NCI-H128 (cell line): ENCODE measurements around the gene PRC1.
A peak's percentile ranks its signal among the peaks of the same experiment; 100 is the strongest.

ENCODE experiments used
- DNase-seq: peaks from one replicate; lab custom pipeline; 2025; ENCODE audit not compliant: unreplicated experiment; lab: John Stamatoyannopoulos, UW

PRC1 gene

DNA sequence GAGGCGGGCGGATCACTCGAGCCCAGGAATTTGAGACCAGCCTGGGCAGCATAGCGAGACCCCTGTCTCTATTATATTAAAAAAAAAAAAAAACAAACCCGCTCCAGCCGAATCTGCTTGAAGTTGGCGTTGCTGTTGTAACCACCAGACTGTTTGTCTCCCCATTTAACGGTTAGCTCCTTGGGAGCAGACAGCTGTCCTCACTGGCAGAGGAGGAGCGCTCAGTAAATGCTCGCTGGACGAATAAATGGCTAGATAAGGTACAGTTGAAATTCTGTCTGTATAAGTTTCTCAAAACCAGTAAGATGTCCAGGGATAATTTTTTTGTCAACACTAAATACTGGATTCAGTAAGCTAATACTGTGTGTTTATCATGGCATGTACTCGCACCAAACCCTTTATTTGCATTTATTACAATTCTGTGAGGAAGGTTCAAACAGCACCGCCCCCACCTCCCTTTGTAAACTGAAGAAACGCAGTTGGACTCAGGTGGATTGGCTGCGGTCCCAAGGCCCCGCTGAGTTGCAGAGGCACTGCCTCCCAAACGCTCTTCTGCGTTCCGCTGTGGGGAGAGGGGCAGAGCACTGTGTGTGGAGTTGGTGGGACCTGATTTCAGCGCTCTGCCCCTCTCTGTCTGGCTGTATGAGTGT, 38.6 kb downstream of the PRC1 start:
- DNase-seq = no peak

DNA sequence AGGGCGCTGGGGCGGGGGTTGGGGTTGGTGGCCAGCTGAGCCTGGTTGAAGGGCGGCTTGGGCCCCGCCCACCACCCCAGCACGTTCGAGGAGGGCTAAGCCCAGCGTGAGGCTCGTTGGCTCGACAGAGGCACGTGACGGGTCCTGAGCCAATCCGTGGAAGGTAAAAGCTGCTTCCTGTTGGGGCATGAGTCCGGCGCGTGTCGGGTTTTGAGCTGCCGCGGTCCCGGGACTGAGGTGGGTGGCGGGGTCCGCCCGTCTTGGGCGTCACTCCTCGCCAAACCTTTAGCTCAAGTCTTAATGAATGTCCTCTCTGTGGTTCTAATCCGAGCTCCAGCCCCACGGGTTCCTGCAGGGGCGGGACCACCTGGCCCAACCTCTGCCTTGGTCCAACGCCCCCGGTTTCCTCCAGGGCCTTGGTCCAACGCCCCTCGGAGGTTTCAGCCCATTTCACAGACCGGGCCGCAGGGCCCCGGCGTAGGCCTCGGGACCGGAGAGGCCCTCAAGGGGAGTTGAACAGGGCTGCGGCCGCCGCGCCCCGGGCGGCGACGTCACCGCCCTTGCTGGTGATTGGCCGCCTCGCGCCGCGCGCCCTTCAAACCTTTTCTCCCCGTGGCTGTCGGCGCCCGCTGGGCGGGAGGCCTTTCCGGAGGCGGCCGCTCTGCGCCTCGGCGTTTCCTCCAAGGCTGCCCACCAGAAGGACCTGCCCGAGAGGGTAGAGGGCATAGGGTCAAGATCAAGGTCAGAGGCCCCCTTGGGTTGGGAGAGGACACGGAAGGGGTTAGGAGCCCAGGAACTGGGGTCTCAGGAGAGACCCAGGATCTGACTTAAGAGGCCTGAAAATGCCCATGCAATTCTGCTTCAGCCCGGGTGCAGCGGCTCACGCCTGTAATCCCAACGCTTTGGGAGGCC, 39.4 kb downstream of the PRC1 start, which contains the start of gene RCCD1:
Gene RCCD1, plus strand, starts transcription at position 173 of the 912 bp plus-strand sequence. CDS start 1,851 bp downstream, outside the sequence.
- no peak for DNase-seq

DNA sequence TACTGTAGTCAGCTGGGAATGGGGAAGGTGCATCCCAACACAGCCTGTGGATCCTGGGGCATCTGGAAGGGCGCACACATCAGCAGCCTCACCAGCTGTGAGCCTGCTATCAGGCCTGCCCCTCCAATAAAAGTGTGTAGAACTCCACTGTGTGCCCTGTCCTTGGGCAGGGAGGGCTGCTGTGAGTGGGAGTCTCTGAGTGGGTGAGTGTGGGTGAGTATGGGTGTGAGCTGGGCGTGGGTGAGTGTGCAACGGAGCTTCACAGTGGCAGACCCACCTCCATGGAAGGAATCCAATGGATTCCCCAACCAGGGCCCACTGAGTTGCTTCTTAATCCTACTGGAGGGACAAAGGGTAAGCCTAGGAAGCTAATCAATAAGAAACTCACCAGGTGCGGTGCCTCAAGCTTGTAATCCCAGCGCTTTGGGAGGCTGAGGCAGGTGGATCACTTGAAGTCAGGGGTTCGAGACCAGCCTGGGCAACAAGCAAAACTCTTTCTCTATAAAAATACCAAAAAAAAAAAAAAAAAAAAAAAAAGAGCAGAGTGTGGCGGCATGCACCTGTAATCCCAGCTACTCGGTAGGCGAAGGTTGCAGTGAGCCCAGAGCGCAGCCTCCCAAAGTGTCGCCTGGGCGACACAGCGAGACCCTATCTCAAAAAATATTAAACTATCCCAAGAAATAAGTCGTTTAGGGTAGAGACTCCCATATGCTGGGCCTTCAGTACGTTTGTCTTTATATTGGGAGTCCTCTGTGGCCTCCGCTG, 40.2 kb downstream of the PRC1 start:
- DNase-seq = no peak

DNA sequence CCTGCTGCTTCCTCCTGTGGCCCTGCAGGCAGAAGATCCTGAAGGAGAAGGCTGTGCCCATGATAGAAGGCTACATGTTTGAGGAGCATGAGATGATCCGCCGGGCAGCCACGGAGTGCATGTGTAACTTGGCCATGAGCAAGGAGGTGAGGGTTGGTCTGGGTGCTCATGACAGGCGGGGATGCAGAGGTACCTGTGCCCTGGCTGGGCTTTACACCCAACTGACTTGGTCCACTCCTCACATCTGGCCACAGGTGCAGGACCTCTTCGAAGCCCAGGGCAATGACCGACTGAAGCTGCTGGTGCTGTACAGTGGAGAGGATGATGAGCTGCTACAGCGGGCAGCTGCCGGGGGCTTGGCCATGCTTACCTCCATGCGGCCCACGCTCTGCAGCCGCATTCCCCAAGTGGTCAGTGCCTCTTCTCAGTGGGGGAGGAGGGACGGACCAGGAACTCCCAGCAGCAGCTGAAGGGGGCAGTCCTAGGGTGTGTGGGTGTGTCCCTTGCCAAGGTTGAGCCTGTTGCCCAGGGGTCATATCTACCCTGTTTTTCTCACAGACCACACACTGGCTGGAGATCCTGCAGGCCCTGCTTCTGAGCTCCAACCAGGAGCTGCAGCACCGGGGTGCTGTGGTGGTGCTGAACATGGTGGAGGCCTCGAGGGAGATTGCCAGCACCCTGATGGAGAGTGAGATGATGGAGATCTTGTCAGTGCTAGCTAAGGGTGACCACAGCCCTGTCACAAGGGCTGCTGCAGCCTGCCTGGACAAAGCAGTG, 41.2 kb downstream of the PRC1 start:
- DNase-seq = no peak

DNA sequence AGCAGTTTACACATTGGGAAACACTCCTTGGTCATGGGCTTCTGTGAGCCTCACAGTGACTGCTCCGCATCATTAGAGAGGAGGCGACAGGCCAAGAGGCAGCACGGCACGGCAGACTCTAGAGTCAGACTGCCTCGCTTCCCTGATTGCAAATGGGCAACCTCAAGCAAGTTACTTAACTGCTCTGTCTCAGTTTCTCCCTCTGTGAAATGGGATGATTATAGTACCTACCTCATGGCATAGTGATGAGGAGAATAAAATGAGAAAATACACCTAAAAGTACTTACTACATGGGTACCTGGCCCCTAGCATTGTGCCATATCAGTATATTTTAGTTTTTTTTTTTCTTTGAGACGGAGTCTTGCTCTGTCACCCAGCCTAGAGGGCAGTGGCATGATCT, 43.7 kb downstream of the PRC1 start:
- no peak for DNase-seq

DNA sequence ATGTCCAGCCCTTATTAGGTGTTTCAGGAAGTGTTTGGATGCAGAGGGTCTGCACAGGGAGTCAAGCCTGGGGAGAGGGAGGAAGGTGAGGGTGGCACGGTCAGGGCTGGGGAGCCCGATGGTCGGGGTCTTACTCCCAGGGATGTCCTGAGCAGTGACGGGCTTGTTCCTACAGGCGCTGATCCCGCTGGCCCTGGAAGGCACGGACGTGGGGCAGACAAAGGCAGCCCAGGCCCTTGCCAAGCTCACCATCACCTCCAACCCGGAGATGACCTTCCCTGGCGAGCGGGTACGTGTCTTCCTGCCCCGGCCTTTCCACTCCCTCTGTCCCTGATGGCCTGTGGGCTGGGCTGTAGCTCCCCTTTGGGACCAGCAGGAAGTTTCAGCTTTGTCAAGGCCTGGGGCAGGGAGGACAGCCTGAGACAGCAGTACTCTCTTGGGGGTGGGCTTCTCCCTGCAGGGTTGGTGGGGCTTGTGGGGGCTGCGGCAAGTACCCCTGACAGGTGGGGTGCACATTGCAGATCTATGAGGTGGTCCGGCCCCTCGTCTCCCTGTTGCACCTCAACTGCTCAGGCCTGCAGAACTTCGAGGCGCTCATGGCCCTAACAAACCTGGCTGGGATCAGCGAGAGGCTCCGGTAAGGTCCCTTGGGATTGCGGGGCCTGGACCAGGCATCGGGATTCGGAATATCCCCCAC, 44.2 kb downstream of the PRC1 start:
- DNase-seq = no peak

DNA sequence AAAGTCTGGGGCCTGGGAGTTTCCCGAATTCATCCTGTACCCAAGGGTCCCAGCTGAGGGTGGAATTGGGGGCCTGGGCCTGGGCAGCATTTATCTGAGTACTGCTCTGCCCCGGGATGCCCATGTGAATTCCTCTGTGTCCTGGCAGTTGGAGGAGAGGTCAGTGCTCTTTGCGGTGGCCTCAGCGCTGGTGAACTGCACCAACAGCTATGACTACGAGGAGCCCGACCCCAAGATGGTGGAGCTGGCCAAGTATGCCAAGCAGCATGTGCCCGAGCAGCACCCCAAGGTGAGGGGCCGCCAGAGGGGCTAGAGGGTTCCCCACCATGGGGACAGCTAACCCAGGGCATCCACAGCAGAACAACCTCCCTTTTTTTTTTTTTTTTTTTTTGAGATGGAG, 45.8 kb downstream of the PRC1 start:
- no peak for DNase-seq

DNA sequence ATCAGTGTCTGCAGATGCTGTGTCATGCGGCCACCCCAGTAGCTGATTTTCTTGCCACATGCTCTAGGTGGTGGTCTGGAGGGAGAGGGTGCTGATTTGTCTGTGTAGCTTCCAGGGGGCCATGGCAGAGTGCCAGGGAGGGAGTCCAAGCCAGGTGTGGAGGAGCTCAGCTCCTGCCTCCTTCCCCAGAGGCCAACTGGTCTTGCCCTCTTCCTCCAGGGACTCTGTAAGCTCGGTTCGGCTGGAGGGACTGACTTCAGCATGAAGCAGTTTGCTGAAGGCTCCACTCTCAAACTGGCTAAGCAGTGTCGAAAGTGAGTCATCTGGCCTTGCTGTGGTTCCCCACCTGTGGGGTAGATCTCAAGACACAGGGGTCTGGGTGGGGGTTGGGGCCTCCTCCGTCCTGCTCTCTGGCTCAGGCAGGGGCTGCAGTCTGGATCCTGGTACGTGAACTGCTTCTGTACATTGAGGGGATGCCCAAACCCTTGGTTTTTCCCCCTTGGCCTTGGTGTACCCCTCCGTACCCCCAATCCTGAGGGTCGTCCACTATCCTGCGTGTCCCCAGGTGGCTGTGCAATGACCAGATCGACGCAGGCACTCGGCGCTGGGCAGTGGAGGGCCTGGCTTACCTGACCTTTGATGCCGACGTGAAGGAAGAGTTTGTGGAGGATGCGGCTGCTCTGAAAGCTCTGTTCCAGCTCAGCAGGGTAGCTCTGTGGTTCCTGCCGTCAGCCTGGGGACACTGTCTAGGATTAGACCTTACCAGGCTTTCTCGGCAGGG, 46.6 kb downstream of the PRC1 start:
- DNase-seq = no peak

DNA sequence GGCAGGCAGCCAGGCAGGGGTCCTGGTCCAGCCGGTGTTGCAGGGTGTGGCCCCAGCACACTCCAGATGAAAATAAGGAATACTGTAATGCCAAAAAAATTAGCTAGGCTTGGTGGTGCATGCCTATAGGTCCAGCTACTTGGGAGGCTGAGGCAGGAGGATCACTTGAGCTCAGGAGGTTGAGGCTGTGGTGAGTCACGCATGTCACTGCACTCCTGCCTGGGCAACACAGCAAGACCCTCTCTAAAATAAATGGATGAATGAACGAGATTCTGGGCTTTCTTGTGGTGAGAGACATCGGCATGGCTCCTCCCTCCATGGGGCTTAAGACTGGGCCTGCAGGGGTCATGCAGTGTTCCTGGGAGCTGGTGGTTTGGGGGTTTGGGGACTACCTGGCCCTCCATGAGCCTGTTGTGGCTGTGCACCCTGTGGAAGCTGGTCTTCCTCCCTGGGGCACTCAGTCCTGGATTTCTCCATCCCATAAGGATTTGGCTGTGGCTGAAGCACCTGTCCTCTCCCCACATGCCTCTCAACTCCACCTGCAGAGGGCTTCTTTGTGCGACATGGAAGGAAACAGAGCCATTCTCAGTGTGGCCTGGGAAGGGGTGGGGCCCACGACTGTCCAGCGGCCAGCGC, 47.3 kb downstream of the PRC1 start:
- no peak for DNase-seq

DNA sequence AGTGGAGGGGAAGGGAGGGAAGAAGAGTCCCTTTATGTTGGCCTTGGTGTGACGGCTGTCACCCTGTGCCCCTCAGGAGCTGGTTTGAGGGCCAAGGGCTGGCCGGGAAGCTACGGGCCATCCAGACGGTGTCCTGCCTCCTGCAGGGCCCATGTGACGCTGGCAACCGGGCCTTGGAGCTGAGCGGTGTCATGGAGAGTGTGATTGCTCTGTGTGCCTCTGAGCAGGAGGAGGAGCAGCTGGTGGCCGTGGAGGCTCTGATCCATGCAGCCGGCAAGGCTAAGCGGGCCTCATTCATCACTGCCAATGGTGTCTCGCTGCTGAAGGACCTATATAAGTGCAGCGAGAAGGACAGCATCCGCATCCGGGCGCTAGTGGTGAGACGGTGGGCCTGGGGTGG, 47.8 kb downstream of the PRC1 start:
- no peak for DNase-seq

DNA sequence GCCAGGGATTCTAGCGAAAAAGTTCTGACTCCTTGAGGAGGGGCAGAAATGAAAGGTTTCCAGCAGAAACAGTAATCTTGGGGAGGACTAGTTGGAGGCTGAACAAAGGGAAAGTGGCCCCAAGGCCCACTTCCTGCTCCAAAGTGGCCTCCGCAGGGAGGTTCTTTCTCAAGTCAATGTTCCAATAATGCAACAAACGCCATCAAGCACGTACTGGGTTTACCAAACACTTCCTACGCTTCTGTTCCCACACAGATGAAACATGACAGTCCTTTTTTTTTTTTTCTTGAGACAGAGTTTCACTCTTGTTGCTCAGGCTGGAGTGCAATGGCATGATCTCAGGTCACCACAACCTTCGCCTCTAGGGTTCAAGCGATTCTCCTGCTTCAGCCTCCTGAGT, 49.2 kb downstream of the PRC1 start:
- DNase-seq = no peak

DNA sequence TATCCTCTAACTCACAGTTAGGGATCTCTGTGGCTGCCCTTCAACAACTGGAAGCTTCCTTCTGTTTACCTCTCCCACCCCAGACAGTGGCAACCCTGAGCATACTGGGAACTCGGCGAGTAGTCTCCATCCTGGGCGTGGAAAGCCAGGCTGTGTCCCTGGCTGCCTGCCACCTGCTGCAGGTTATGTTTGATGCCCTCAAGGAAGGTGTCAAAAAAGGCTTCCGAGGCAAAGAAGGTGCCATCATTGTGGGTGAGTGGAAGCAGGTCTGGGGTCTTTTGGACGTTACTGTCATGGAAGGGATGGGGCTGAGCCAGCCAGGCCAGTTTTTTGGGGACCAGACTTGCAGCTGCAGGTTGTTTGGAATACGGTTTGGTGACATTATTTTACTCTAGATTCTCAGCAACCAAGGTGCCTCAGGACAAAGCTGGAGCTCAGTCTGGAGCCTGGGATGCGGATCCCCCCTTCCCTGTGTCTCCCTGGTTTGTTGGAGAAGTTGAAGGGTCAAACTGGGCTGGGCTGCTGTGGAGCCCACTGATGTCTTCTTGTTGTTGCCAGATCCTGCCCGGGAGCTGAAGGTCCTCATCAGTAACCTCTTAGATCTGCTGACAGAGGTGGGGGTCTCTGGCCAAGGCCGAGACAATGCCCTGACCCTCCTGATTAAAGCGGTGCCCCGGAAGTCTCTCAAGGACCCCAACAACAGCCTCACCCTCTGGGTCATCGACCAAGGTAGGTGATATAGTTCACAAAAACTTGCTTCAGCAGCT, 51.8 kb downstream of the PRC1 start:
- no peak for DNase-seq

DNA sequence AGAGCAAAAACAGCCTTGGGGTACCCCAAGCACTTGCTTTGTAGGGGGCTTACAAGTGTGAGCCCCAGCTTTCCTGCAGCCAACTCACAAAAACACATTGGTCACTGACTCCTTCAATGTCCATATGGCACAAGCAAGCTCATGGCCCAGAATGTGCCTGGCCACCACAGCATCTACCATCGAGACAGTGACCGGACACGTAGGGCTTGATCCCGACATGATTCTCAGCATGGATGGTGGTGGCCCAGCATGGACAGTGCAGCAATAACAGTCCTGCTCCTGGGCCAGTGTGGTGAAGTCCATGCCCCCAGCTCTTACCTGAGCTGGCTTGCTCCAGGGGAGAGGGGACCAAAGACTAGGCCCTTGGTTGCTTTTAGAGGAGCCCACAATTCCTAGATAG, 53.3 kb downstream of the PRC1 start:
- no peak for DNase-seq

DNA sequence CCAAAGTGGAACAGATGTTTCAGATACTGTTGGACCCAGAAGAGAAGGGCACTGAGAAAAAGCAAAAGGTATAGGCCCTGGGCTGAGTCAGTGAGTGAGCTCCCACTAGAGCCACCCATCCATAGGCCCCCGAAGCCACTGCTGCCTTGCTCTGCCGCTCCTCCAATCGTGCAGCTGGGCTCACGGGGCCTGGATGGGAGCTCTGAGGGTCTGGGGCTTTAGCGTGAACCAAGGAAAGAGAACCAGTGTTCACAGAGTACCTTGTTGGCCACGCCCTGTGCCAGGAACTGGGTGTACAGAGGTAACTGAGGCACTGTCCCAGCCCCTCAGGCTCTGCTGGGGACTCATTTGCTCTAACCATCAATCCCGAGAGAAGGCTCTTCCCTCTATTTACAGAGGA, 54.6 kb downstream of the PRC1 start:
- no peak for DNase-seq

DNA sequence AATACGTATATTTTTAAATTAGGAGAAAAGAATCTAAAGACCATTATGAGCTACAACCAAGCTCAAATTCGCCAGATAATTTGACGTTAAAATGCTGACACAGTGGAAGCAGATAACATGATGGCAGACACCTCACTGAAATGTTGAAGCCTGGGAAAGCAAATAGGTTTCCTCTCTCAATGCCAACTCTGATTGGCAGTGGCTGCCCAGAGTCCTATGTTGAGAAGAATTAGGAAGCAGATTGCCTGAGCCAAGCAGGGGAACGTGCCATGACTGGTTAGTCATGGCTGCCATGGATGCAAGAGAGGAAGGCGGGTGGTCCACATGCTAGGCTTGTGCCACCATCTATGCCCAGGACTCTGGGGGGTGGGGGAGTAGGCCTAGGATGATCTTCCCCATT, 56.1 kb downstream of the PRC1 start:
- no peak for DNase-seq

DNA sequence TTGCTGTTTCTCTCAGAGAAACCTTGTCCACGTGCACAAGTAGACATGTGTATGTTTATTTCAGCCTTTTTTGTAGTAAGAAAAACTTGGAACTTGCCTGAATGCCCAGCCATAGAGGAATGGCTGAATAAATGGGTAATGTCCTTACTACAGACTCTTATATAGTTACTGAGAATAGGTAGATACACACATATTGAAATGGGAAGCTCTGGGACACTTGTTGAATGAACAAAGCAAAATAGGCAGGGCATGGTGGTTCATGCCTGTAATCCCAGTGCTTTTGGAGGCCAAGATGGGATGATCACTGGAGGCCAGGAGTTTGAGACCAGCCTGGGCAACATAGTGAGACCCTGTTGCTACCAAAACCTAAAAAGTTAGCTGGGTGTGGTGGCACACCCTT, 57.5 kb downstream of the PRC1 start:
- no peak for DNase-seq

DNA sequence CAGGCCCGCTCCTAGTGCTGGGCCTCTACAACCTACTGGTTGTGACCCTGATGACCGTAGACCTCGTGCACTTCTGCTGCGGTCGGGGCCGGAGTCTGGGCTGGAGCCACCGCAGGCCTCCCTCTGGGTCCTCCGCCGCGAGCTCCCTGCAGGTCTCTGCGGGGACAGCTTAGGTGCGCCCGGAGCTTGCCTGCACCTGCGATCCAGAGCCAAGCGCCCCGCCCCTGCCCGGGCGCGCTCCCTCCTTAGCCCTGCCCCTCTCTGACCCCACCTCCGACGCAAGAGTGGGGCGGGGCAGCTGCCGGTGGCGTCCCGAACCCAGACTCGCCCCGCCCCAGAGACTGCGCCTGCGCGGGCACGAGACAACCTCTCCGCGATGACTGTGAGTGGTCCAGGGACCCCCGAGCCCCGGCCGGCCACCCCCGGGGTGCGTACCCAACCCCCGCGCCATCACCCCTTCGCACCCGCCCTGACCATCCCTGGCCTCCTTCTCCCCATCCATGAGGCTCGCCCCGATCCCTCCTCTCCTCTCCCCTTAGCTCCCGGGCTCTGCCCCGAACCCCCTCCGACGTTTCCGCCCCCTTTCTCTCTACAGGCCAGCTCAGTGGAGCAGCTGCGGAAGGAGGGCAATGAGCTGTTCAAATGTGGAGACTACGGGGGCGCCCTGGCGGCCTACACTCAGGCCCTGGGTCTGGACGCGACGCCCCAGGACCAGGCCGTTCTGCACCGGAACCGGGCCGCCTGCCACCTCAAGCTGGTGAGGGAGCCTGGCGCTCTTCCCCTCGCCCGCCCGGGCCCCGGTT, 59.2 kb downstream of the PRC1 start, which contains the start of gene UNC45A:
Gene UNC45A, plus strand, starts transcription at position 337 of the 803 bp plus-strand sequence. Its CDS starts 40 bp downstream, at position 377.
- peak; percentile 84 for DNase-seq
